Subcutaneous adipose tissue (tissue), 4 donors: ENCODE measurements around the gene PLK5. TPM values are rescaled to one million over a fixed set of nuclear protein-coding genes. Genes with fewer than 3 reads are reported as not detected.

Experiments used
- CTCF ChIP-seq: fragments of 450-650 bp; IDR thresholded peaks from one replicate; pipeline ENCODE4 v1.5.1; 2016; ENCODE audit warnings: low read depth, mild to moderate bottlenecking, control low read depth, antibody characterized with exemption, moderate library complexity
- total RNA-seq, 4 donors: library from RNA; depleted of rRNA; stranded (reverse); fragments of >200 nt; gene quantifications; one replicate each; pipeline ENCODE4 v1.1.0, GENCODE V29; 2016

Gene PLK5
- total RNA-seq, 4 donors from 2014 or later, result not detected

GRCh38 chr19:1482361-1483130 is 41.3 kb upstream of the PLK5 start:
- TF ChIP-seq CTCF, result no peak

GRCh38 chr19:1483131-1483978 is 40.5 kb upstream of the PLK5 start:
- TF ChIP-seq CTCF, result no peak

- no peak for TF ChIP-seq CTCF
Observed at GRCh38 chr19:1483979-1484428, 39.9 kb upstream of the PLK5 start.

- TF ChIP-seq CTCF, result no peak
Observed at GRCh38 chr19:1486720-1487575, 36.9 kb upstream of the PLK5 start.

- no peak for TF ChIP-seq CTCF
Observed at GRCh38 chr19:1487576-1488281, 36.1 kb upstream of the PLK5 start.

GRCh38 chr19:1488282-1488601 is 35.6 kb upstream of the PLK5 start:
- TF ChIP-seq CTCF, result no peak
